GM12892 (cell line): ENCODE measurements around the gene YOD1.

Source experiments
- DNase-seq: peaks from one replicate; pipeline ENCODE4 v3.0.0; 2011; ENCODE audit not compliant: insufficient read length
- FAIRE-seq: peaks from 2 replicates; lab custom pipeline; 2011; peaks lifted over from hg19 to GRCh38; lab: Jason Lieb, UNC
- POLR2A ChIP-seq: IDR thresholded peaks from 2 replicates; pipeline ENCODE4 v1.6.1; 2011; ENCODE audit warnings: low read depth, low read length, control low read depth
- POLR2AphosphoS5 ChIP-seq: IDR thresholded peaks from 2 replicates; pipeline ENCODE4 v1.6.1; 2011; ENCODE audit warnings: low read depth, low read length, control low read depth
- TAF1 ChIP-seq: IDR thresholded peaks from 2 replicates; pipeline ENCODE4 v1.6.1; 2011; ENCODE audit warnings: low read depth, mild to moderate bottlenecking, control low read depth, low read length, borderline replicate concordance

YOD1 gene

DNA sequence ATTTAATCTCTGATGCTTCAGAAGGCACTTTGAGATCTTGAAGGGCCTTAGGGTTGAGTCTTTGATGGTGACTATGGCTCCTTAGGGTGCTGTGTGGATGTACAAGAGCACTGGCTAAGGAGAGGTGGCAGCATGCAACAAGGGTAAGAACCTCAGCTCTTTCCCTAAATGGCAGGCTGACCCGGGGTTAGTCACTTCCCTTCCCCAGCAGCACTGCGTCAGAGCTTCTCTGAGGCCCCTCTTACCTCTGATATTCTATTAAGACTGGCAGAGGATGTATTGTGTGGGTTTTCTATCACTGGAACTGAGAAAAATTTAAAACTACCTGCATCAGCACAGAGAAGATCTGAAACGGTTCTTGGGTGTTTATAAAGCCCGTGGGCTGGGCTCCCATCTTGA lies 30.3 kb downstream of the YOD1 start:
- TF ChIP-seq TAF1 (no peak), POLR2A (no peak), POLR2AphosphoS5 (no peak)
- DNase-seq (no peak), FAIRE-seq (no peak)

DNA sequence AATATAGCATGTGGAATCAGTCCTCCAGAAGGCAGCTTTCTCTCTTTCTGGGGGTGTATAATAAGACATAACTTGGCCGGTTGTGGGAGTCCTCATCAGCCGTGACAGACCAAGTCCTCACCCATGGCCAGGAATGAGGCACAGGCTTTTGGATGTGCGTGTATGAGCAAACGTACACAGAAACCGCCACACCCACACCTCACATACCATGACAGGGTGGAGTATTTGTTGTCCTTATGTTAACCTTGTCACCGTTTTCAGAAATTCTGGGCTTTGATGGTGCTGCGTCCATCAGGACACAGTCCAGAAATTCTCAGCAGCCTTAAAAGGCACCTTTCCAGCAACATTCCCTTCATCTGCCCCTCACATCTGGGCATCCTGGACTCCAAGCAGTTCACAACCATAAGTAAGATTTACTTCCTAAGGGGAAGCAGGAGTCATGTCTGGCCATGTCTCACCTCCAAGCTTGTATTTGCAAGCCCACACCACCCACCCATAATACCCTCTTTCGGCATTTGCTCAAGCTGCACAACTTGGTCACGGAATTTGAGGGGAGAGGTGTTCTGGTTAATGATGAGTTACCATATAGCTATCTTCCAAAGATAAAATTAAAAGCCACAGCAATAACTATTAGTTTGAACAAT lies 30.8 kb downstream of the YOD1 start:
- FAIRE-seq: no peak
- no peak for DNase-seq
- TF ChIP-seq TAF1: no peak

DNA sequence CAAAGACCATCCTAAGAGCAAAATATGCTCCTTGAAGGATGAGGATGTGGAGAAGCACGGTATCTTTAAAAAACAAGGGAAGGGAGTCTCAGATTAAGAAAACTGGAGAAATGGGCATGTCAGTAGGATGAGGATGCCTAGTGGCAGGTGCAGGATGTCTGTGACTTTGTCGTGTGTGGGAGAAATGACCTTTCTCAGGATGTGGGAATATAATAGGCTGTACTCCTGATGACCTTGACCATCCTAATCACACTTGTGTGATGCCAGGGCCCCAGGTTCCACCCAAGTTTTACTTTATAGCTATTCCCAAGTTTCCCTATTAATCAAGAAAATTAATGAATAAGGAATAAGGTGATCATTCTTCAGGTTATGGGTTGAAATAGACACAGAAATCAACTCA lies 31.3 kb downstream of the YOD1 start:
- DNase-seq (no peak), FAIRE-seq (no peak)
- TF ChIP-seq POLR2A (no peak), POLR2AphosphoS5 (no peak), TAF1 (no peak)

DNA sequence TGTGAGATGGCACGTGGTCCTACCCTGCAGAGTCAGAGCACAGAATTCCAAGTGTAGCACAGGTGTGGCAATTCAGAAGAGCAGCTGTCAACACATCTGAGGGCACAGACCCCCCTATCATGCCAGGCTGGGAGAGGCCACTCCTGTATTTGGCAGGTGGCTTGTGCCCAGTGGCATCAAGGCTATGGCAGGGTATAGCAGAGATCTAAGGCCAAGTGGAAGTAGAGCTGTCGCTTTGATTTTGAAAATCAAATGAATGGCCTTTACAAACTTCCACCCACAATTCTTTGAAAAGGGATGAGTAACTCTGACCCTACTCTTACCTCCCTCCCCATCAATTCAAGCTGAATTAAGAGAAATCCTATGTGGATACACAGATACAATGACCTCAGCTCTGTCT lies 31.8 kb downstream of the YOD1 start:
- FAIRE-seq (no peak), DNase-seq (no peak)
- no peak for TF ChIP-seq TAF1
- no peak for TF ChIP-seq POLR2A
- no peak for TF ChIP-seq POLR2AphosphoS5

DNA sequence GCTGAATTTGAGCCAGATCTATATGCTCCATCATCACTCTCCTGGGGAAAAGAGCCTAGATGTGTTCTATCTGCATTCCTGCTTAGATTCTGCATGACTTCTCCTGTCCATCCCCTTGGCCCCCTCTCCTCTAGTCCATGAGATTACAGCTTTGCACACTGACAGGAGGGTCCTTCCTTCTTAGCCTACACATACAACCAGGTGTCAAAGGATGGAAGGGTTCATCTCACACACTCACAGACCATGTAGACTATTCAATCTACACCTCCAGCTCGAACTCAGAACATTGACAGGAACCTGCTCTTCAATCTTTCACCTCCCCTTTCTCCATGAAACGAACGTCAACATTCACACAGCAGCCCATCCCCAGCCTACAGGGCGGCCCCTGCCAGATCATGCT lies 32.3 kb downstream of the YOD1 start:
- TF ChIP-seq TAF1 (no peak), POLR2AphosphoS5 (no peak), POLR2A (no peak)
- no peak for FAIRE-seq
- DNase-seq: no peak

DNA sequence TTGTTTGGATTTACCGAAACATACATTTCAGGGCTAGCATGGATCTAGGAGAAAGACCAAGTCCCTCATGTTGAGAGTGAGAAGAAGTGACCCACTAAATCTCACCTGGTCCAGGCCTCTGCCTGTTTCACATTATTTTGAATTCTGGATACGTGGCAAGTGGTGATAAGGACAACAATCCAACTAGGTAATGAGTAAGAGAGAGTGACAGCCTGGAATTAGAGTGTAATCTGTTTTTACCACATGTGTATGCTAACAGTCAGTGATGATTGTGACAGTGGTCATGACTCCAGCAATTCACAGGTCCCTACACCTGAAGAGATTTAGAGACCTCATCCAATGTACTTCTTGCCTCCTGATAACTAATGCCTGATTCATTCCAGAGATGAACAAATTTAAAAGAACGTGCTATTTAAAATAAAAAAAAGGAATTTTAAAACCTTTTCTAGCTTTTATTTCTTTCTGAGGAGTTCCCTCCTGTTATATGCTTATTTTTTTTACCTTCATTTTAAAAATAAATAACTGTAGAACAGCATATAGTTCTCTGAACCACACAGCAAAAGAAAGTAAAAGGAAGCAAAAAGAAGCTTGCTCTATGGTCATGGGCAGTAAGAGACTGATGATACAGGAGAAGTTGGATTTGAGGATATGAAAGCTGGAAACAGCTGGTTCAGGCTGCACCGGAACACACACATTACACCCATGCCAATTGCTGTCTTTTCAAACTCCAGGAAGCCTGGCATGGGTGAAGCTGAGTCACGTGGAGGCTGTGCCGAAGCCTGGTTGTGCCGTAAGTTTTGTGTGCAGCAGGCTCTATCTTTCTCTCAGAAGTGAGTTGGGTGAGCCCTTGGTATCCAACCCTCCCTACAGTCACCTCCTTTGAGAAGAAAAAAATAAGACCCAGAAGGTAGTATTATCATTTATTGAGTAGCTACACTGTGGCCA lies 33.1 kb downstream of the YOD1 start:
- FAIRE-seq (no peak), DNase-seq (no peak)
- TF ChIP-seq TAF1: no peak

DNA sequence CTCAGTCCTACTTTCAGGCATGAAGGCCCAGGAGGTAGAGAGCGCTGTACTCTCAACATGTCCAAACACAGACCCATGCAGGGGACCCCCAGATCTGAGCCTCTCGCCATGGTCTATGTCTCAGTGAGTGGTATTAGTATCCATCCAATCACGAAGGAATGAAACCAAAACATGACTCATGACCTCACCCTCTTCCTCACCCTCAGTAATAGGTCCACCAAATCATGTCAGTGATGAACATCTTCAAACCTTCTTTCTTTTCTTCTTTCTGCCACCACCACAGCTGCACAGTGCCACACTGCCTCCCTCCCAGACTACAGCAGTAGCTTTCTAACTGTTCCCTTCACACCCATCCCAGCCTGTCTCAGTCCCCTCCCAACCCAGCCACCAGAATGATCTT lies 35.2 kb downstream of the YOD1 start:
- FAIRE-seq (no peak), DNase-seq (no peak)
- TF ChIP-seq TAF1 (no peak), POLR2AphosphoS5 (no peak), POLR2A (no peak)

DNA sequence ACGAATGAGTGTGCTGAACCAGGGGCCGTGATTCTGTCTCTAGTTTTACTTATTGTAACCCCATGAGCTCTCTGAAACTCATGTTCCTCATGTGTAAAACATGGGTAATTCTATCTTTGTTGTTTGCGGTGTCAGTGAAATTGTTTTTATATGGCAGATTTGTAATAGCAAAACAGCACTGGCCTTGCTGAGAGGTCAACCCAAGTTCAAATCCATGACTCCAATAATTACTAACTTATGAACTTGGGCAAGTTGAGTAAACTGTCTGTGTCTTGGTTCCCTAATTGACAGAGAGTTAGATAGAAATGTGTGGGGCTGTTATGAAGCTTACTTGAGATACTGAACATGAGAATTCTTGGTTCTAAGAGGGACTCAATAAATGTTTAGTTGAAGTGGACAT lies 36.3 kb downstream of the YOD1 start:
- FAIRE-seq (no peak), DNase-seq (no peak)
- TF ChIP-seq POLR2A: no peak
- TF ChIP-seq POLR2AphosphoS5: no peak
- no peak for TF ChIP-seq TAF1

DNA sequence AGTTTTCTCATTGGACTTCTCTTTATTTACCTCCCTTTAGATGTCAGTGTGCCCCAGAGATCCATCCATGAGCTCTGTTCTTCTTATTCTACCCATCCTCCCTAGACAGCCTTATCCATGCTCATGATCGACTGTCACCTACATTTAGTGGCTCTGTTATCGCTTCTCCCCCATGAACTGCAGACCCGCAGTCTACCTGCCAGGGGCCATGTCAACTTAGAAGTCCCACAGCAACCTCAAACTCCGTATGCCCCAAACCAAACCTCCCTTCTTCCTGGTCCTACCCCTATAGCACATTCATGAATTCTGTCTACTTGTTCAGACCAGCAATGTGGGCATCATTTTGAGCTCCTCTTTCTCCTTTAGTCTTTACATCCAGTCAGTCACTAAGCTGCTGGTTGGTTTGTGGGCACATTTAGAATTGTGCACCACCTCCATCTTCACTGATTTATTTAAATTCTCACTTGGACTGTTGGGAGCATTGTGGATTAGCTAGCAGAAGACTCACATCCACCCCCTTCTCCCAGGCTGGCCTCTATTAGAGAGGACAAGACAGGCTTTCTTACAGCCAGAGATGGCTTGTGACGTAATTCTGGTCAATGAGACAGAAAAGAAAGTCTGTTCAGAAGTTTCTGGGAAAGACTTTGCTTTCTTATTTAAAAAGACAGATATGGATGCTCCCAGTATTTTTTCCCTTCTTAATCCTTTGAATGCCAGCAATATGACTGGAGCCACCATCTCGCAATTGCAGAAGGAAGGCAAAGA lies 37.5 kb downstream of the YOD1 start:
- TF ChIP-seq POLR2AphosphoS5 (no peak), TAF1 (no peak), POLR2A (no peak)
- DNase-seq (no peak), FAIRE-seq (no peak)

DNA sequence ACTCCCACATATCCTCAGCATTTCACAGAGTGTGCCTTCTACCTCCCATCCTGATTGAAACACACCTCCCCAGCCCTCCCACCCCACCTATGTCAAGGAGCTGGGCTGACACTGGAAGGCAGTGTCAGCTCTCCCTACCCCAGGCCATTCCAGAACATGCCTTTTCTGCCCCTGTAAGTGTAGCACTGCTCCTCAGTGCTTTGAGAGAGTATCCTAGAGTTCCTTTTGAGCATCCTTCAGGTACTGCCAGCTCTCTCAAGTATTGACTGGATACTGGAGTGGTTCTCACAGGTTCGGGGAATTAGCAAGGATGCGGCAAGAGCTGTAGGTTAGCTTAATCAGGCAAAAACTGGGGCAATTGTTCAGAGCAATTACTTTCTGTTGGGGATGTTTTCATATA lies 40.3 kb downstream of the YOD1 start:
- no peak for DNase-seq
- TF ChIP-seq POLR2AphosphoS5 (no peak), TAF1 (no peak), POLR2A (no peak)
- no peak for FAIRE-seq

DNA sequence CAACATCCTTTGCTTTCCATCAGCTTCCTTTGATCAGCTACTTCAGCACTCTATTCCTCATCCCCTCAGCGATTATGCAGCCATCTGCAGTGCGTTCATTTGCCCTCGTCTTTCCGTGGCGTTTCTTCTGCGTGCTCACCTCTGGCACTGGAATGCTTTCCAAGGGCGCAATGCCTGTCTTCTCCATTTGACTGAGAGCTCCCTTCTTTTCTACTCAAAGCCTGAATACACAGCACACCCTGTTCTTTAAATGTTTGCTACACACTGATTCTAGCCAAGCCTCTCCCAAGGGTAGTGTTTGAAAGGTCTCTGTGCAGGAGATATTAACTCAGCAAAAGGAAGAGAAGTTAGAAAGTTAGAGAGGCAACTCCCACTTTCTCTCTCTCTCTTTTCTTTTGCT lies 41.1 kb downstream of the YOD1 start:
- no peak for TF ChIP-seq TAF1
- TF ChIP-seq POLR2AphosphoS5: no peak
- TF ChIP-seq POLR2A: no peak
- no peak for FAIRE-seq
- no peak for DNase-seq
